Activated CD8-positive, alpha-beta memory T cell treated with anti-CD3 and anti-CD28 coated beads for 4 hours (primary cell): Measurements from ENCODE around the gene ZNF8.
"Not testable (repeated sequence)": the region's sequence is repeated elsewhere in the genome, so short reads cannot be mapped to it uniquely, and the experiment has no call there.

Source experiments
- DNase-seq, 2 donors: peaks; one replicate each; pipeline ENCODE4 v3.0.0-alpha.2; 2020; ENCODE audit warnings: low read depth in 2 of 2

The ZNF8 gene

GRCh38 chr19:58296104-58296503 is 17.3 kb downstream of the ZNF8 start:
- DNase-seq: no peak

- no peak for DNase-seq
Observed at GRCh38 chr19:58300620-58301019, 21.9 kb downstream of the ZNF8 start.

- no peak for DNase-seq
Observed at GRCh38 chr19:58304255-58304654, 25.5 kb downstream of the ZNF8 start.

- no peak for DNase-seq
Observed at GRCh38 chr19:58304748-58305064, 26.0 kb downstream of the ZNF8 start.

- peak; percentile 86 to 91 for DNase-seq
Observed at GRCh38 chr19:58305065-58305931, 26.5 kb downstream of the ZNF8 start, which contains the start of gene ERVK3-1. TSS of gene ERVK3-1 (plus strand) at chr19:58305377. CDS start at chr19:58312169, 6,792 bp downstream.

- no peak for DNase-seq
Observed at GRCh38 chr19:58305932-58306323, 27.2 kb downstream of the ZNF8 start.

- DNase-seq: no peak
Observed at GRCh38 chr19:58307736-58308135, 29.0 kb downstream of the ZNF8 start.

GRCh38 chr19:58310685-58311084 is 31.9 kb downstream of the ZNF8 start:
- DNase-seq: not testable (repeated sequence)

- DNase-seq: no peak
Observed at GRCh38 chr19:58311345-58311865, 32.6 kb downstream of the ZNF8 start.

- no peak for DNase-seq
Observed at GRCh38 chr19:58315580-58315979, 36.8 kb downstream of the ZNF8 start.

- no peak for DNase-seq
Observed at GRCh38 chr19:58317476-58318072, 38.8 kb downstream of the ZNF8 start.

GRCh38 chr19:58318297-58318696 is 39.5 kb downstream of the ZNF8 start:
- DNase-seq: no peak

- no peak for DNase-seq
Observed at GRCh38 chr19:58319241-58319640, 40.5 kb downstream of the ZNF8 start.

GRCh38 chr19:58325311-58326022 is 46.7 kb downstream of the ZNF8 start:
- no peak for DNase-seq

GRCh38 chr19:58326501-58326913 is 47.8 kb downstream of the ZNF8 start:
- DNase-seq: no peak

GRCh38 chr19:58326914-58327726 is 48.4 kb downstream of the ZNF8 start, which contains the start of gene ZSCAN22:
TSS of gene ZSCAN22 (plus strand) at chr19:58326994. CDS start at chr19:58334803, 7,809 bp downstream.
- DNase-seq: peak; percentile 75 to 79

GRCh38 chr19:58328999-58329398 is 50.2 kb downstream of the ZNF8 start:
- no peak for DNase-seq

- DNase-seq: no peak
Observed at GRCh38 chr19:58330458-58330857, 51.7 kb downstream of the ZNF8 start.

- no peak for DNase-seq
Observed at GRCh38 chr19:58332697-58333096, 53.9 kb downstream of the ZNF8 start.

GRCh38 chr19:58334691-58335249 is 56.0 kb downstream of the ZNF8 start:
- DNase-seq: no peak

GRCh38 chr19:58335630-58336029 is 56.9 kb downstream of the ZNF8 start:
- no peak for DNase-seq
